Measurements from ENCODE around the gene CAPN5. TPM values are rescaled to one million over a fixed set of nuclear protein-coding genes. Genes with fewer than 3 reads are reported as not detected.

Gene CAPN5
- total and polyA plus RNA-seq, 4 donors = 6.5 to 25.8 (median 18.2) TPM

DNA sequence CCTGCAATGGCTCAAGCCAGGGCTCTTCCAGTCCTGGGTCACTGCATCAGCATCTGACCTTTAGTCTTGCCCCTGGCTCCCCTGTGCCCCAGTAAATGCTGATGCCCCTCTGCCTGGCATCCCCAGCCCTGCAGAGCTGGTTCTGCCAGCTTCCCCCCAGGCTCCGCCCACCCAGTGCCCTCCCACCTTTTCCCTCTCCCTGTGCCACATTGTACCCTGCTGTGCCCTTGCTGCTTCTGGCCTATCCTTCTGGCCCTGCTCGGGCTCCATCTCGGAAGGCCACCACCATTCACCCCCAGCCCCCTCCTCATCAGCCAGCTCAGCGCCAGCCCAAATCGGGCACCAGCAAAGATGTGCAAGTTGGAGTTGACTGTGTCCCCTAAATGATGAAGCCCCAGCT lies 7.4 kb downstream of the CAPN5 start:
- no peaks in the 10 kb centered on the region for H3K36me3 ChIP-seq (ENCODE audit: control insufficient read depth in 4 of 4, insufficient read depth in 3 of 4, low read depth in 1 of 4, low read length in 3 of 4)
- no peaks in the 10 kb centered on the region for H3K9me3 ChIP-seq (ENCODE audit: control insufficient read depth in 4 of 4, low read length in 3 of 4)
- DNase-seq (ENCODE audit: low spot score) = no peak
- peaks cover 4 to 49% (median 28%) of the 10 kb centered on the region in 4 donors for H3K4me1 ChIP-seq (ENCODE audit: control insufficient read depth in 4 of 4, insufficient read depth in 4 of 4, low read length in 3 of 4)
- no peak overlapping the region for H3K4me3 ChIP-seq (ENCODE audit: low read depth in 1 of 3, low read length in 3 of 3)
- TF ChIP-seq CTCF (IDR thresholded peaks at IDR 0.05; ENCODE audit: low read depth, low read length, missing input control) (no peak), RXRA (IDR thresholded peaks at IDR 0.05) (no peak), REST (IDR thresholded peaks at IDR 0.05) (no peak), EGR1 (IDR thresholded peaks at IDR 0.05; ENCODE audit: low read depth in 2 of 2) (no peak), FOXA1 (IDR thresholded peaks at IDR 0.05) (no peak), HNF4G (IDR thresholded peaks at IDR 0.05) (no peak), TAF1 (conservative IDR thresholded peaks at IDR 0.05) (no peak), MAX (IDR thresholded peaks at IDR 0.05) (no peak)
- TF ChIP-seq, protein P1, sequence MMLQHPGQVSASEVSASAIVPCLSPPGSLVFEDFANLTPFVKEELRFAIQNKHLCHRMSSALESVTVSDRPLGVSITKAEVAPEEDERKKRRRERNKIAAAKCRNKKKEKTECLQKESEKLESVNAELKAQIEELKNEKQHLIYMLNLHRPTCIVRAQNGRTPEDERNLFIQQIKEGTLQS (IDR thresholded peaks at IDR 0.05) = no peak
- TF ChIP-seq, protein P2, sequence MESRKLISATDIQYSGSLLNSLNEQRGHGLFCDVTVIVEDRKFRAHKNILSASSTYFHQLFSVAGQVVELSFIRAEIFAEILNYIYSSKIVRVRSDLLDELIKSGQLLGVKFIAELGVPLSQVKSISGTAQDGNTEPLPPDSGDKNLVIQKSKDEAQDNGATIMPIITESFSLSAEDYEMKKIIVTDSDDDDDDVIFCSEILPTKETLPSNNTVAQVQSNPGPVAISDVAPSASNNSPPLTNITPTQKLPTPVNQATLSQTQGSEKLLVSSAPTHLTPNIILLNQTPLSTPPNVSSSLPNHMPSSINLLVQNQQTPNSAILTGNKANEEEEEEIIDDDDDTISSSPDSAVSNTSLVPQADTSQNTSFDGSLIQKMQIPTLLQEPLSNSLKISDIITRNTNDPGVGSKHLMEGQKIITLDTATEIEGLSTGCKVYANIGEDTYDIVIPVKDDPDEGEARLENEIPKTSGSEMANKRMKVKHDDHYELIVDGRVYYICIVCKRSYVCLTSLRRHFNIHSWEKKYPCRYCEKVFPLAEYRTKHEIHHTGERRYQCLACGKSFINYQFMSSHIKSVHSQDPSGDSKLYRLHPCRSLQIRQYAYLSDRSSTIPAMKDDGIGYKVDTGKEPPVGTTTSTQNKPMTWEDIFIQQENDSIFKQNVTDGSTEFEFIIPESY (IDR thresholded peaks at IDR 0.05) = no peak
- no peak overlapping the region for H3K9ac ChIP-seq (ENCODE audit: low read depth in 1 of 2, low read length in 2 of 2)
- WGBS = 83% methylated on average over 5 of the region's 5 CpGs
- no peaks in the 10 kb centered on the region for H3K27me3 ChIP-seq (ENCODE audit: control insufficient read depth in 4 of 4, insufficient read depth in 4 of 4, low read length in 3 of 4)
- peak overlapping the region; percentile 65 for H3K27ac ChIP-seq (ENCODE audit: low read depth in 1 of 2, low read length in 2 of 2)

DNA sequence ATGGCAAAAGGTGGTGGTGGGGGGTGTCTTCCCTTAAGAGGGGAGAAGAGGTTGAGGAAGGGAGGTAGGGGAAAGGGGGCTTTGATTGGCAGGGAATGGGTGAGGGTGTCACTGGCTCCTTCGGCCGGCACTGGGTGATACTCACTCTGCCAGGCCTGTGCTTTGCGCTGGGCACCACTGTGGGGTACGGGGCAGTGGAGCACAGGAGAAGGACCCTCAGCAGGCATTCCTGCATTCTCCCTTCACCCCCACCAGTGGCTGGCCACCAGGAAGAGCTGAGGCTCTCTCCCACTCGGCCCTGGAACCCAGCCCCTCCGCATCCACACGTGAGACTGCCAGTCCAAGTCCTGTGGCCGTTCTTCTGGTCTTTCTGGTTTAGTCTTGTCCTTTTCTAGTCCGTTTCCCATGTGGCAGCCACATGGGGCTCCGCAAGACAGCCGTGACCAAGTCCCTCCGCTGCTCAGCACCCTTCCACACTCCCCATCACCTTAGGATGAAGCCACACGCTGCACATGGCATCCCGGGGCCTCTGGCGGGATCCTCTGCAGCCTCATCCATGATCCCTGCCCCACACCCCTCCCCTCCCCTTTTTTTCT lies 8.0 kb downstream of the CAPN5 start:
- no peaks in the 10 kb centered on the region for H3K9me3 ChIP-seq (ENCODE audit: control insufficient read depth in 4 of 4, low read length in 3 of 4)
- peak overlapping the region; percentile 65 for H3K27ac ChIP-seq (ENCODE audit: low read depth in 1 of 2, low read length in 2 of 2)
- peaks cover 4 to 44% (median 24%) of the 10 kb centered on the region in 4 donors for H3K4me1 ChIP-seq (ENCODE audit: control insufficient read depth in 4 of 4, insufficient read depth in 4 of 4, low read length in 3 of 4)
- no peak overlapping the region for H3K9ac ChIP-seq (ENCODE audit: low read depth in 1 of 2, low read length in 2 of 2)
- DNase-seq (ENCODE audit: low spot score) = no peak
- H3K27me3 ChIP-seq (ENCODE audit: control insufficient read depth in 4 of 4, insufficient read depth in 4 of 4, low read length in 3 of 4) = no peaks in the 10 kb centered on the region
- H3K4me3 ChIP-seq (ENCODE audit: low read depth in 1 of 3, low read length in 3 of 3) = no peak overlapping the region
- no peaks in the 10 kb centered on the region for H3K36me3 ChIP-seq (ENCODE audit: control insufficient read depth in 4 of 4, insufficient read depth in 3 of 4, low read depth in 1 of 4, low read length in 3 of 4)
- WGBS = 80% methylated on average over 15 of the region's 15 CpGs
- TF ChIP-seq REST (IDR thresholded peaks at IDR 0.05) = no peak
- no peak for TF ChIP-seq SP1 (IDR thresholded peaks at IDR 0.05)
- TF ChIP-seq FOXA2 (IDR thresholded peaks at IDR 0.05) = no peak
- TF ChIP-seq CTCF (IDR thresholded peaks at IDR 0.05; ENCODE audit: low read depth, low read length, missing input control) = no peak
- no peak for TF ChIP-seq HNF4G (IDR thresholded peaks at IDR 0.05)
- no peak for TF ChIP-seq RXRA (IDR thresholded peaks at IDR 0.05)
- no peak for TF ChIP-seq HNF4A (conservative IDR thresholded peaks at IDR 0.05)
- no peak for TF ChIP-seq GABPA (IDR thresholded peaks at IDR 0.05 in 1 of 2, conservative IDR thresholded peaks at IDR 0.05 in 1 of 2)
- TF ChIP-seq MAX (IDR thresholded peaks at IDR 0.05) = no peak
- no peak for TF ChIP-seq EGR1 (IDR thresholded peaks at IDR 0.05; ENCODE audit: low read depth in 2 of 2)
- no peak for TF ChIP-seq NR2F2 (IDR thresholded peaks at IDR 0.05)
- TF ChIP-seq YY1 (IDR thresholded peaks at IDR 0.05) = no peak

All from liver (tissue), 9 donors.